Measurements from ENCODE around the gene STX8.

The STX8 gene

GRCh38 chr17:9522074-9522473 is 53.5 kb downstream of the STX8 start:
- H3K4ac ChIP-seq (ENCODE audit: low read depth in 1 of 2, low read length in 2 of 2), result no peak overlapping the region
- no peak overlapping the region for H4K91ac ChIP-seq (ENCODE audit: low read length)
- H3K18ac ChIP-seq (ENCODE audit: low read depth in 1 of 2, low read length in 2 of 2), result no peak overlapping the region
- no peaks in the 10 kb centered on the region for H3K9me3 ChIP-seq (ENCODE audit: control insufficient read depth, low read length)
- no peak overlapping the region for H4K8ac ChIP-seq (ENCODE audit: low read length)
- no peak overlapping the region for H3K4me2 ChIP-seq (ENCODE audit: low read length, poor library complexity, severe bottlenecking)
- no peak overlapping the region for H3K27ac ChIP-seq (ENCODE audit: low read length, poor library complexity, severe bottlenecking)
- DNase-seq, result peak; percentile 67
- H3K9ac ChIP-seq (ENCODE audit: low read length), result no peak overlapping the region
- peaks cover 2% of the 10 kb centered on the region for H3K4me1 ChIP-seq (ENCODE audit: control insufficient read depth, insufficient read depth, low read depth, low read length)
- H3K27me3 ChIP-seq (ENCODE audit: control insufficient read depth in 1 of 2, insufficient read depth in 1 of 2, low read length in 2 of 2), result no peaks in the 10 kb centered on the region
- H3K36me3 ChIP-seq (ENCODE audit: control insufficient read depth in 1 of 2, insufficient read depth in 2 of 2, low read depth in 1 of 2, low read length in 2 of 2), result no peaks in the 10 kb centered on the region
- WGBS, result 50% methylated on average over 2 of the region's 4 CpGs
- H2BK5ac ChIP-seq (ENCODE audit: low read depth, low read length, poor library complexity, severe bottlenecking), result no peak overlapping the region
- H2BK120ac ChIP-seq (ENCODE audit: low read depth, low read length), result no peak overlapping the region
- H3K23ac ChIP-seq (ENCODE audit: low read length in 2 of 2), result no peak overlapping the region
- H2BK15ac ChIP-seq (ENCODE audit: low read depth, poor library complexity, severe bottlenecking), result no peak overlapping the region
- peaks cover 18% of the 10 kb centered on the region for H3K79me1 ChIP-seq (replicated peaks; ENCODE audit: low read length, poor library complexity, severe bottlenecking)
- no peak overlapping the region for H2BK12ac ChIP-seq (ENCODE audit: low read length in 2 of 2)
- no peak overlapping the region for H3K14ac ChIP-seq (ENCODE audit: low read length in 2 of 2)
- no peak overlapping the region for H2AK5ac ChIP-seq (ENCODE audit: low read length, severe bottlenecking)
- no peak overlapping the region for H3K4me3 ChIP-seq (ENCODE audit: insufficient read depth in 1 of 2, low read depth in 1 of 2, low read length in 2 of 2)
- no peak overlapping the region for H2AFZ ChIP-seq (ENCODE audit: low read depth, low read length)

DNA sequence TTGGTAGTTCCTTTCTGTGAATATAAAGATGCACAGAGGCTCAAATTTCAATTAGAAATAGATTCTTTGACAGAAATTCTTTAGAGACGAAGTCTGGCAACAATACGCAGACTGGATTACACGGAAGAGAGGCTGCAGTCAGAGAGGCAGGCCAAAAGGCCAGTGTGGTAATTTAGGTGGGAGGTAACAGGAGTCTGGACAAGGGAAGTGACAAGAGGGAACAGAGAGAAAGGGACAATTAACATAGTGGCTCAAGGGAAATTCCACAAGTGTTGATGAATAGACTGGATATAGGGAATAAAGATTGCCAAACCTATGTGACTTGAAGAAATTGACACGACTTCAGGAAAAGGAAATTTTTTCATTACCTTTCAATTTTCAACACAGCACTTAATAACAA is 54.6 kb downstream of the STX8 start:
- no peak overlapping the region for H2AK5ac ChIP-seq (ENCODE audit: low read length, severe bottlenecking)
- no peak overlapping the region for H3K4me2 ChIP-seq (ENCODE audit: low read length, poor library complexity, severe bottlenecking)
- H2BK5ac ChIP-seq (ENCODE audit: low read depth, low read length, poor library complexity, severe bottlenecking), result no peak overlapping the region
- 67% methylated on average over 3 of the region's 4 CpGs for WGBS
- H3K14ac ChIP-seq (ENCODE audit: low read length in 2 of 2), result no peak overlapping the region
- no peak overlapping the region for H3K4ac ChIP-seq (ENCODE audit: low read depth in 1 of 2, low read length in 2 of 2)
- no peak overlapping the region for H2BK120ac ChIP-seq (ENCODE audit: low read depth, low read length)
- H3K27ac ChIP-seq (ENCODE audit: low read length, poor library complexity, severe bottlenecking), result no peak overlapping the region
- H3K23ac ChIP-seq (ENCODE audit: low read length in 2 of 2), result no peak overlapping the region
- H3K9ac ChIP-seq (ENCODE audit: low read length), result peak overlapping the region; percentile 21
- H3K36me3 ChIP-seq (ENCODE audit: control insufficient read depth in 1 of 2, insufficient read depth in 2 of 2, low read depth in 1 of 2, low read length in 2 of 2), result no peaks in the 10 kb centered on the region
- no peak for DNase-seq
- no peak overlapping the region for H4K8ac ChIP-seq (ENCODE audit: low read length)
- H2BK12ac ChIP-seq (ENCODE audit: low read length in 2 of 2), result no peak overlapping the region
- H3K27me3 ChIP-seq (ENCODE audit: control insufficient read depth in 1 of 2, insufficient read depth in 1 of 2, low read length in 2 of 2), result no peaks in the 10 kb centered on the region
- peak overlapping the region in 1 of 2 experiments; percentile 17 for H3K18ac ChIP-seq (ENCODE audit: low read depth in 1 of 2, low read length in 2 of 2)
- peaks cover 2% of the 10 kb centered on the region for H3K4me1 ChIP-seq (ENCODE audit: control insufficient read depth, insufficient read depth, low read depth, low read length)
- no peaks in the 10 kb centered on the region for H3K9me3 ChIP-seq (ENCODE audit: control insufficient read depth, low read length)
- no peak overlapping the region for H2BK15ac ChIP-seq (ENCODE audit: low read depth, poor library complexity, severe bottlenecking)
- no peak overlapping the region for H2AFZ ChIP-seq (ENCODE audit: low read depth, low read length)
- H3K4me3 ChIP-seq (ENCODE audit: insufficient read depth in 1 of 2, low read depth in 1 of 2, low read length in 2 of 2), result no peak overlapping the region
- H4K91ac ChIP-seq (ENCODE audit: low read length), result no peak overlapping the region
- H3K79me1 ChIP-seq (replicated peaks; ENCODE audit: low read length, poor library complexity, severe bottlenecking), result peaks cover 17% of the 10 kb centered on the region

DNA sequence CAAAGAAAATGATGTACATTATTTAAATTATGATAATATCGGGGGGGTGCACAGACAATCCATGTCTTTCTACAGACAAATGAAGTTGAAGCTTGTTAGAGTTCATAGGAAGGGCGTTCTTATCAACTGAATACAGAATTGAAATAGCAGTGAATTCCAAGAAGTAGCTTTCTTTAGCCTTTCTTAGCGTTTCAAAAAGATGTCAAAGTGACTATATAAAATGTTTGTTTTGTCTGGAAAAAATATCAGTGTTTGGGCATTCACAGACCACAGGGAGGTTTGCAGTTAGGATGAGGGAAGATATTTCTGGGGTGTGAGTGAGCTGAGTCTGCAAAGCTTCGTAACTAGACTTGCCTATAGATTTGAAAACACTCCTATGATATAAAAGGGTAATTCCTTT is 55.0 kb downstream of the STX8 start:
- no peak overlapping the region for H3K9ac ChIP-seq (ENCODE audit: low read length)
- H3K4me1 ChIP-seq (ENCODE audit: control insufficient read depth, insufficient read depth, low read depth, low read length), result peaks cover 2% of the 10 kb centered on the region
- no peak overlapping the region for H4K91ac ChIP-seq (ENCODE audit: low read length)
- no peaks in the 10 kb centered on the region for H3K9me3 ChIP-seq (ENCODE audit: control insufficient read depth, low read length)
- WGBS, result 86% methylated on average over 3 of the region's 4 CpGs
- H3K4ac ChIP-seq (ENCODE audit: low read depth in 1 of 2, low read length in 2 of 2), result no peak overlapping the region
- H4K8ac ChIP-seq (ENCODE audit: low read length), result no peak overlapping the region
- no peak overlapping the region for H3K14ac ChIP-seq (ENCODE audit: low read length in 2 of 2)
- H2BK12ac ChIP-seq (ENCODE audit: low read length in 2 of 2), result no peak overlapping the region
- DNase-seq, result no peak
- no peaks in the 10 kb centered on the region for H3K27me3 ChIP-seq (ENCODE audit: control insufficient read depth in 1 of 2, insufficient read depth in 1 of 2, low read length in 2 of 2)
- peaks cover 13% of the 10 kb centered on the region for H3K79me1 ChIP-seq (replicated peaks; ENCODE audit: low read length, poor library complexity, severe bottlenecking)
- no peak overlapping the region for H3K23ac ChIP-seq (ENCODE audit: low read length in 2 of 2)
- no peak overlapping the region for H2BK5ac ChIP-seq (ENCODE audit: low read depth, low read length, poor library complexity, severe bottlenecking)
- H3K27ac ChIP-seq (ENCODE audit: low read length, poor library complexity, severe bottlenecking), result no peak overlapping the region
- no peak overlapping the region for H3K4me2 ChIP-seq (ENCODE audit: low read length, poor library complexity, severe bottlenecking)
- H2AFZ ChIP-seq (ENCODE audit: low read depth, low read length), result no peak overlapping the region
- H2AK5ac ChIP-seq (ENCODE audit: low read length, severe bottlenecking), result no peak overlapping the region
- H2BK120ac ChIP-seq (ENCODE audit: low read depth, low read length), result no peak overlapping the region
- H2BK15ac ChIP-seq (ENCODE audit: low read depth, poor library complexity, severe bottlenecking), result no peak overlapping the region
- no peaks in the 10 kb centered on the region for H3K36me3 ChIP-seq (ENCODE audit: control insufficient read depth in 1 of 2, insufficient read depth in 2 of 2, low read depth in 1 of 2, low read length in 2 of 2)
- H3K4me3 ChIP-seq (ENCODE audit: insufficient read depth in 1 of 2, low read depth in 1 of 2, low read length in 2 of 2), result no peak overlapping the region
- no peak overlapping the region for H3K18ac ChIP-seq (ENCODE audit: low read depth in 1 of 2, low read length in 2 of 2)

- Histone ChIP-seq H3K9me3 (ENCODE audit: control insufficient read depth, low read length) (no peaks in the 10 kb centered on the region), H3K4me2 (ENCODE audit: low read length, poor library complexity, severe bottlenecking) (no peak overlapping the region), H2AK5ac (ENCODE audit: low read length, severe bottlenecking) (no peak overlapping the region), H3K4me3 (ENCODE audit: insufficient read depth in 1 of 2, low read depth in 1 of 2, low read length in 2 of 2) (no peak overlapping the region), H3K27ac (ENCODE audit: low read length, poor library complexity, severe bottlenecking) (no peak overlapping the region), H3K18ac (ENCODE audit: low read depth in 1 of 2, low read length in 2 of 2) (peak overlapping the region in 1 of 2 experiments; percentile 5), H3K4ac (ENCODE audit: low read depth in 1 of 2, low read length in 2 of 2) (no peak overlapping the region), H2BK12ac (ENCODE audit: low read length in 2 of 2) (peak overlapping the region in 1 of 2 experiments; percentile 21), H3K14ac (ENCODE audit: low read length in 2 of 2) (no peak overlapping the region), H3K36me3 (ENCODE audit: control insufficient read depth in 1 of 2, insufficient read depth in 2 of 2, low read depth in 1 of 2, low read length in 2 of 2) (no peaks in the 10 kb centered on the region), H2AFZ (ENCODE audit: low read depth, low read length) (no peak overlapping the region), H3K79me1 (replicated peaks; ENCODE audit: low read length, poor library complexity, severe bottlenecking) (peaks cover 13% of the 10 kb centered on the region), H3K23ac (ENCODE audit: low read length in 2 of 2) (no peak overlapping the region), H4K8ac (ENCODE audit: low read length) (no peak overlapping the region), H2BK15ac (ENCODE audit: low read depth, poor library complexity, severe bottlenecking) (no peak overlapping the region), H2BK120ac (ENCODE audit: low read depth, low read length) (no peak overlapping the region), H3K9ac (ENCODE audit: low read length) (no peak overlapping the region), H4K91ac (ENCODE audit: low read length) (peak overlapping the region; percentile 4), H3K4me1 (ENCODE audit: control insufficient read depth, insufficient read depth, low read depth, low read length) (peaks cover 2% of the 10 kb centered on the region), H3K27me3 (ENCODE audit: control insufficient read depth in 1 of 2, insufficient read depth in 1 of 2, low read length in 2 of 2) (no peaks in the 10 kb centered on the region), H2BK5ac (ENCODE audit: low read depth, low read length, poor library complexity, severe bottlenecking) (no peak overlapping the region)
- peak; percentile 29 for DNase-seq
- WGBS, result 68% methylated on average over 5 of the region's 9 CpGs
Observed at GRCh38 chr17:9519583-9520272, 55.9 kb downstream of the STX8 start.

Data from mesenchymal stem cell (in vitro differentiated cells and primary cell).